ENCODE data around the gene FMOD.

The FMOD gene

GRCh38 chr1:203351037-203351625 lies at the start of gene FMOD:
Gene FMOD, minus strand, starts transcription at chr1:203351122. Its CDS starts 2,852 bp downstream, at chr1:203348270.
- TF ChIP-seq, protein P1, sequence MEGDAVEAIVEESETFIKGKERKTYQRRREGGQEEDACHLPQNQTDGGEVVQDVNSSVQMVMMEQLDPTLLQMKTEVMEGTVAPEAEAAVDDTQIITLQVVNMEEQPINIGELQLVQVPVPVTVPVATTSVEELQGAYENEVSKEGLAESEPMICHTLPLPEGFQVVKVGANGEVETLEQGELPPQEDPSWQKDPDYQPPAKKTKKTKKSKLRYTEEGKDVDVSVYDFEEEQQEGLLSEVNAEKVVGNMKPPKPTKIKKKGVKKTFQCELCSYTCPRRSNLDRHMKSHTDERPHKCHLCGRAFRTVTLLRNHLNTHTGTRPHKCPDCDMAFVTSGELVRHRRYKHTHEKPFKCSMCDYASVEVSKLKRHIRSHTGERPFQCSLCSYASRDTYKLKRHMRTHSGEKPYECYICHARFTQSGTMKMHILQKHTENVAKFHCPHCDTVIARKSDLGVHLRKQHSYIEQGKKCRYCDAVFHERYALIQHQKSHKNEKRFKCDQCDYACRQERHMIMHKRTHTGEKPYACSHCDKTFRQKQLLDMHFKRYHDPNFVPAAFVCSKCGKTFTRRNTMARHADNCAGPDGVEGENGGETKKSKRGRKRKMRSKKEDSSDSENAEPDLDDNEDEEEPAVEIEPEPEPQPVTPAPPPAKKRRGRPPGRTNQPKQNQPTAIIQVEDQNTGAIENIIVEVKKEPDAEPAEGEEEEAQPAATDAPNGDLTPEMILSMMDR (IDR thresholded peaks at IDR 0.05): no peak
- H3K4me1 ChIP-seq: peaks cover 0 to 66% (median 37%) of the 10 kb centered on the region in 4 donors

DNA sequence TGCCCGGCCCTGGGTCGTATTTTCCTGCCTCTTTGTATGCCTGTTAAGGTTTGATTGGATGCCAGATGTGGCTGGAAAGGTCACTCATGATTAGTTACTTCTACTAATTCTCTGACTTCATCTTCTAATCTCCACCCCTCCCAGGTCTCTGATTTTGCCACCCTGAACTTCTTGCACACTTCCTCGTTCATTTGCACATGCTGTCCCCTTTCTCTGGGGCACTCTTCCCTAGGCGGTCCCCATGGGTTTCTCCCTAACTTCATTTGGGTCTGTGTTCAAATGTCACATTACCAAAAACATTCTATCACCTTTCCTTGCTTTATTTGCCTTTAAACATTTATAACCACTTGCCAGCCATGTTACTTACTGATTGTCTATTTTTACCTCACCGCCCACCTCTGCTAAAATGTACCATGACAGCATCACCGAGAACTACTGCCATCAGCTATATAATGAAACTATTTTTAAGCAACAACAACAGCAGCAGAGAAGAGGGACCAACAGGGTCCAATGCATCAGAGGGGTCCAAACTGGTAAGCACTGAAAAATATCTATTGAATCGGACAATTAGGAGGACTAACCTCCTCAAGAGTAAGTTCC lies 45.8 kb upstream of the FMOD start:
- intact Hi-C loops (cut with DNase I; ENCODE audit: low total_unique reads): no loop called here
- Histone ChIP-seq H3K9me3 (no peaks in the 10 kb centered on the region), H3K27ac (no peak overlapping the region), H3K4me3 (no peak overlapping the region), H3K36me3 (no peaks in the 10 kb centered on the region), H3K27me3 (no peaks in the 10 kb centered on the region), H3K4me1 (peaks cover 0 to 4% (median under 1%) of the 10 kb centered on the region in 4 donors)
- DNase-seq: no peak
- TF ChIP-seq, protein P1 (IDR thresholded peaks at IDR 0.05): no peak

More at GRCh38 chr1:203351037-203351625, at the start of gene FMOD:
- H3K9me3 ChIP-seq: no peaks in the 10 kb centered on the region
- DNase-seq: peak; percentile 73 to 93
- peak within 1 kb of the TSS; percentile 54 to 56 for H3K4me3 ChIP-seq
- peaks cover 6 to 17% (median 12%) of the 10 kb centered on the region in 3 donors for H3K36me3 ChIP-seq
- peak within 1 kb of the TSS; percentile 90 for H3K27ac ChIP-seq
- intact Hi-C loops (cut with DNase I; ENCODE audit: low total_unique reads): no loop called here
- no peaks in the 10 kb centered on the region for H3K27me3 ChIP-seq

DNA sequence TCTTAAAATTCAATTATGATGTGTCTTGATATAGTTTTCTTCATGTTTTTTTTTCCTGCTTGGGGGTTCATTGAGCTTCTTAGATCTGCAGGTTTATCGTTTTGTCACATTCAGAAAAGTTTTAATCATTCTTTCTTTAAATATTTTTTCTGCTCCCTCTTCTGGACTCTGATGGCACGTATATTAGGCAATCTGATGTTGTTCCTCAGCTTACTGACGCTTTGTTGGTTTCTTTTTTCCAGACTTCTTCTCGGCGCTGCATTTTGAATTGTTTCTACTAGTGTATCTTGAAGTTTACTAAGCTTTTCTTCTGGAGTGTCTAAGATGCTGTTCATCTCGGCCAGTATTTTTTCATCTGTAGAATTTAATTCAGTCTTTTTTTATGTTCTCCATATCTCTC lies 44.8 kb upstream of the FMOD start:
- Histone ChIP-seq H3K27me3 (no peaks in the 10 kb centered on the region), H3K4me3 (peak overlapping the region in 1 of 2 donors; percentile 16), H3K9me3 (no peaks in the 10 kb centered on the region), H3K27ac (peak overlapping the region in 1 of 2 donors; percentile 12), H3K36me3 (no peaks in the 10 kb centered on the region), H3K4me1 (no peaks in the 10 kb centered on the region)
- intact Hi-C loops (cut with DNase I; ENCODE audit: low total_unique reads): no loop called here
- TF ChIP-seq, protein P1 (IDR thresholded peaks at IDR 0.05): peak in 1 of 2 experiments; percentile 17
- DNase-seq: no peak

- Histone ChIP-seq H3K36me3 (no peaks in the 10 kb centered on the region), H3K4me3 (no peak overlapping the region), H3K27me3 (no peaks in the 10 kb centered on the region), H3K4me1 (no peaks in the 10 kb centered on the region), H3K27ac (no peak overlapping the region), H3K9me3 (no peaks in the 10 kb centered on the region)
- TF ChIP-seq, protein P1 (IDR thresholded peaks at IDR 0.05): no peak
- DNase-seq: no peak
- intact Hi-C loops (cut with DNase I; ENCODE audit: low total_unique reads): no loop called here
Observed at GRCh38 chr1:203390298-203390697, 39.4 kb upstream of the FMOD start.

GRCh38 chr1:203388683-203389082 lies 37.8 kb upstream of the FMOD start:
- Histone ChIP-seq H3K27ac (no peak overlapping the region), H3K4me3 (no peak overlapping the region), H3K27me3 (no peaks in the 10 kb centered on the region), H3K9me3 (no peaks in the 10 kb centered on the region), H3K4me1 (no peaks in the 10 kb centered on the region), H3K36me3 (no peaks in the 10 kb centered on the region)
- intact Hi-C loops (cut with DNase I; ENCODE audit: low total_unique reads): no loop called here
- TF ChIP-seq, protein P1 (IDR thresholded peaks at IDR 0.05): no peak
- DNase-seq: no peak

Data from tibial artery (tissue), 4 donors.